DMS53 (cell line): Measurements from ENCODE around the gene FUOM.

ENCODE experiments used
- DNase-seq: peaks from one replicate; lab custom pipeline; 2025; lab: John Stamatoyannopoulos, UW

FUOM gene

GRCh38 chr10:133311570-133311969 is 46.2 kb downstream of the FUOM start:
- DNase-seq: no peak

DNA sequence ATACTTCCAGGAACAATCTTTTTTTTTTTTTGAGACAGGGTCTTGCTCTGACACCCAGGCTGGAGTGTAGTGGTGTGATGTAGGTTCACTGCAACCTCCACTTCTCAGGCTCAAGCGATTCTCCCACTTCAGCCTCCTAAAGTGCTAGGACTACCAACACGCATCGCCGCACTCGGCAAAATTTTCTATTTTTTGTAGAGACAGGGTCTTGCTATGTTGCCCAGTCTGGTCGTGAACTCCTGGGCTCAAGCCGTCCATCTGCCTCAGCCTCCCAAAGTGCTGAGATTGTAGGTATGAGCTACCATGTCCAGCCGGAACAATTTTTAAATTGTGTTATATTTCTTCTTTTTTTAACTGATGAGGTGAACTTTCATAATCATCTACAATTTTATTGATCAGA is 47.0 kb downstream of the FUOM start:
- no peak for DNase-seq

DNA sequence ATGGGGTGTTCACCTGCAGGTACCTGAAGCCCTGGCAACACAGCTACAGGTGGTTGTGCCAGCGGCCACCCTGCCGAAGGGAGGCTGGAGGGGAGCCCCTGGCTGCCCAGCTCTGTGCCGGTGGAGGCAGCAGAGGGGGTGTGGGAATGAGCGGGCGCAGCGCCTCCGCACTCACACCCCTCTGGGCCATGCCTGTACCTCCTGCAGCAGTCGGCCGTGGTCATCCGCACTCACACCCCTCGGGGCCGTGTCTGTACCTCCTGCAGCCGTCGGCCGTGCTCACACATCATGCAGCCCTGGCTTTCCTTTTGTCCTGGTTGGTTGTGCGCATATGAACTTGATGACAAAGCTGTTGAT is 47.4 kb downstream of the FUOM start:
- peak; percentile 62 for DNase-seq

DNA sequence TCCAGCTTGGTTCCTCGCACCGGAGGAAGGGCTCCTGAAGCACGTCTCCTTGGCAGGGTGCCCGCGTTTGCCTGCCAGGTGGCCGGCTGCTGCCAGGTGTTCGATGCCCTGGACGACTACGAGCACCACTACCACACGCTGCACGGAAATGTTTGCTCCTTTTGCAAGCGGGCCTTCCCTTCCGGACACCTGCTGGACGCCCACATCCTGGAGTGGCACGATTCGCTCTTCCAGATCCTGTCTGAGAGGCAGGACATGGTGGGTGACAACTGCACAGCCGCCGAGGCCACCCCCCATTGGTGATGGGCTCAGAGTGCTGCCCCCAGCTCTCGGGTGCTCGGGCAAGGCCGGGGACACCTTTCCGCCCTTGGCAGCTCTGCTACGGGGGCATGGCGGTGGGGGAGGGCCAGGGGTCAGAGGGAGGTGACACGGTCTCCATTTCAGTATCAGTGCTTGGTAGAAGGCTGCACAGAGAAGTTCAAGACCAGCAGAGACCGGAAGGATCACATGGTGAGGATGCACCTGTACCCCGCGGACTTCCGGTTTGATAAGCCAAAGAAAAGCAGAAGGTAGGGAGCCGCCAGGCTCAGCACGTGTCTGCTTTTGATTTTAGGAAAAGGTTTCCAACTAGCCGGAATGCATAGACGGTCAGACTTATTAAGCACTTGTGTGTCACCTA is 48.0 kb downstream of the FUOM start:
- DNase-seq: peak; percentile 97

- DNase-seq: peak; percentile 96
Observed at GRCh38 chr10:133309100-133309719, 48.6 kb downstream of the FUOM start.

DNA sequence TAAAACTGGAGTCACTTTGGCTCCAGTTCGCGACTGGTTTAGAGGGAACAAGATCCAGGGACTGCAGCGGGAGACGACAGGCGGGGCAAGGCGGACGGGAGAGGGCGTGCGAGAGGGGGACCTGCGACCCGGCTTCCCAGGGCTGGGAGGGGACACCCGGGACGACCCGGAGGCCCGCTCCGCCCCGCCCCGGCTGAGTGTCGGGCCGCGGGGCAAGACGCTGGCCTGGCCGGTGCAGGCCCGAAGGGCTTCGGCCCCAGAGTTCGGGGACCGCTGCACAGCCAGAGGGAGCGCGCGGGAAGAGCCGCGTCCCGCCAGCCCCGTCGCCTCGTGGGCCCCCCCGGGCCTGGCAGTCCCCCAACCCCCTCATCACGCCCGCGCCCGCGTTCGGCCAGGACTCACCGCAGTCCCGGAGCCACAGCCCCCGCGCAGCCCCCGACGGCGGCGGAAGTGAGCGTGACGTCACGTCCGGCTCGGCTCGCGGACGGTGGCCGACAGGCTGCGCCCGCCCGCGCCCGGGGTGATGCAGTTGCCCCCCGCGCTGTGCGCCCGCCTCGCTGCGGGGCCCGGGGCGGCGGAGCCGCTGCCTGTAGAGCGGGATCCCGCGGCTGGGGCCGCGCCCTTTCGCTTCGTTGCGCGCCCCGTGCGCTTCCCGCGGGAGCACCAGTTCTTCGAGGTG is 49.3 kb downstream of the FUOM start, which contains the start of the genes TUBGCP2 and ZNF511:
Gene TUBGCP2 (minus strand): TSS at position 452 of the 679 bp plus-strand sequence. CDS start 5,931 bp downstream, outside the sequence.
Gene ZNF511 (plus strand): TSS at position 494 of the 679 bp plus-strand sequence. CDS start 30 bp downstream, at position 524.
- peak; percentile 90 for DNase-seq

GRCh38 chr10:133307776-133308420 is 49.9 kb downstream of the FUOM start:
- DNase-seq: peak; percentile 95

DNA sequence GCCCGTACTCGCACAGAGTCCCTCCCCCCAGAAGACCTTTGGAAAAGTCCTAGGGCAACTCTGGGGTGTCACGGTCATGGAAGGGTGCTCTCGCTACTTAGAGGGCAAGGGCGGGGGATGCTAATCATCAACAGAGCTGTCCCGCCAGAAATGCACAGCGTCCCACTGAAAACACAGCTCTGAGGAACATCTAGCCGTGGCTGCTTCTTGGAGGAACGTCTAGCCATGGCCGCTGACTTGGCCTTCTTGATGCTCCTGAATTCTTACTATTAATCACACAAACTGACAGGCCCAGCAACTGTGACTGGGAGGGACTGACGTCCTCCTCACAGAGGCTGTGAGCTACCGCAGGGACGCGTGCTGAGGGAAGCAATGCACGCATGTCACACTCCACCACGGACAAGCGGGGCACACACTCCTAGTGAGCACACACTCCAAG is 50.9 kb downstream of the FUOM start:
- no peak for DNase-seq

DNA sequence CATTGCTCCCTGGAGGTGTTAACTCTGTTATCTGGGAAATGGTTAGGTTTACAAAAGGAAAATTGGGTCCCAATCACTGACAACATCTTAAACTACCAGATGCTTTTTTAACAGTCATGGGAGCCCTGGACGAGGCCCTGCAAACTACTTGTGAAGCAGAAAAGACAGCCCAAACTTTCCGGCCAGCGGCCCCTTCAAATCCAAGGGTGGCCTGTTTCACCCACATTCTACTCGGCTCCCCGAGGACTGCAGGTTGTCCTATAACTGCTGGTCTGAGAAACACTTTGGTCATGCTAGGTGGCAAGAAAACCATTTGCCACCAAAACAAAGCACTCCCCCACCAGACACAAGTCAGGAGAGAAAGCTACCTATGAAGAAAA is 51.7 kb downstream of the FUOM start:
- no peak for DNase-seq
